Kidney epithelial cell (primary cell): ENCODE data around the gene TCF7L2. TPM values are rescaled to one million over a fixed set of nuclear protein-coding genes. Genes with fewer than 3 reads are reported as not detected.
A peak's percentile ranks its signal among the peaks of the same experiment; 100 is the strongest.

Source experiments
- DNase-seq: peaks from one replicate; pipeline ENCODE4 v3.0.0-alpha.2; 2010; ENCODE audit warnings: low read depth
- H3K27me3 ChIP-seq: 2 replicates; pipeline ENCODE4 v1.6.0; 2011; ENCODE audit warnings: low read length; ENCODE audit not compliant: control insufficient read depth, insufficient read depth
- H3K36me3 ChIP-seq: 2 replicates; pipeline ENCODE4 v1.5.1; 2011; ENCODE audit warnings: low read length; ENCODE audit not compliant: control insufficient read depth, insufficient read depth
- H3K4me3 ChIP-seq: 2 replicates; pipeline ENCODE4 v1.5.1; 2011; ENCODE audit warnings: low read depth, mild to moderate bottlenecking, control low read depth, low read length
- CTCF ChIP-seq: IDR thresholded peaks from 2 replicates; pipeline ENCODE4 v1.5.1; 2011; ENCODE audit warnings: mild to moderate bottlenecking, moderate library complexity, low read length, control low read depth, inconsistent platforms; ENCODE audit not compliant: insufficient read depth, poor library complexity, severe bottlenecking
- total RNA-seq: library from RNA; depleted of rRNA; stranded (reverse); fragments of >200 nt; gene quantifications from 2 replicates; pipeline ENCODE4 v1.2.3, GENCODE V29; 2015

The TCF7L2 gene
- total RNA-seq, 1 donor from 2014 or later, result 3.4 TPM

- TF ChIP-seq CTCF, result no peak
- DNase-seq, result no peak
- H3K4me3 ChIP-seq, result no peak overlapping the region
- no peaks in the 10 kb centered on the region for H3K27me3 ChIP-seq
- peaks cover 1% of the 10 kb centered on the region for H3K36me3 ChIP-seq
These were observed 50.4 kb downstream of the TCF7L2 start for GRCh38 chr10:113000442-113000841.

GRCh38 chr10:113000876-113001598, 51.0 kb downstream of the TCF7L2 start:
- no peak overlapping the region for H3K4me3 ChIP-seq
- no peak for DNase-seq
- H3K36me3 ChIP-seq, result peaks cover 1% of the 10 kb centered on the region
- TF ChIP-seq CTCF, result peak; percentile 40
- no peaks in the 10 kb centered on the region for H3K27me3 ChIP-seq

DNA sequence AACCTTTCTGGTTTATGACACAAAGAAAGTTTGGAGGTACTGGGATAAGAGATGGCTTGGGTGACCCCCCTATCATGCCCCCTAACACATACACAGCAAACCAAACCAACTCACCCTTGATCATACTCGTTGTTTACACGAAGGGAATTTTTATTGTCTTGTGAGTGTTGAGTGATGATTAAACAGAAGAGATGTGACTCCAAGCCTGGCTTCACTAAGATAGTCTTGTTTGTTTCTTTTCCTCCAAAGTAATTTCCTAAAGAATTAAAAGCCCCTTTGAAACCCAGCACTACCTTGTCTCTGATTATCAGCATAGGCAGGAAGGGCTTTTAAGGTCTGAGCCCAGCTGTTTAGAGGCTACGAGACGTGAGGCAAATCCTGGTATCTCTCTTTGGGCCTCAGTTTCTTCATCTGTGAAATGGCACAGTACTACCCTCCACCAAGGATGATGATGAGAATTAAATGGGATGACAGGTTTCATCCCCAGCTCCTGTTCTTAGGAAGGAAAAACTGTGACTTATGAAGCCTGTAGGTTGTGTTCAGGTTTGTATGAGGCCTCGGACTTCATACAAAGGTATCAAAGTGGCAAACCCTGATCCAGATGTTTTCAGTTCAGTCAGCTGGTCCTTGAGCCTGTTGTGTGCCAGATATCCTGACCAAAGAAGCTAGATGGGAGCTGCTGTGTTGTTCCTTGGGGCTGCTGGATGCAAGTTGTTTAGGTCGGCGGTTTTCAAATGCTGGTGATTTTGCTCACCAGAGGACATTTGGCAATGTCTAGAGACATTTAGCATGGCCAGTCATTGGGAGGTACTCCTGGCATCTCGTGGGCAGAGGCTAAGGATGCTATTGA, 51.8 kb downstream of the TCF7L2 start:
- no peaks in the 10 kb centered on the region for H3K27me3 ChIP-seq
- no peak for TF ChIP-seq CTCF
- DNase-seq, result no peak

GRCh38 chr10:113002449-113002777, 52.4 kb downstream of the TCF7L2 start:
- Histone ChIP-seq H3K36me3 (peaks cover 1% of the 10 kb centered on the region), H3K27me3 (no peaks in the 10 kb centered on the region), H3K4me3 (no peak overlapping the region)
- DNase-seq, result no peak
- TF ChIP-seq CTCF, result no peak

More for the DNA sequence above, 51.8 kb downstream of the TCF7L2 start:
- Histone ChIP-seq H3K36me3 (peaks cover 1% of the 10 kb centered on the region), H3K4me3 (no peak overlapping the region)

DNA sequence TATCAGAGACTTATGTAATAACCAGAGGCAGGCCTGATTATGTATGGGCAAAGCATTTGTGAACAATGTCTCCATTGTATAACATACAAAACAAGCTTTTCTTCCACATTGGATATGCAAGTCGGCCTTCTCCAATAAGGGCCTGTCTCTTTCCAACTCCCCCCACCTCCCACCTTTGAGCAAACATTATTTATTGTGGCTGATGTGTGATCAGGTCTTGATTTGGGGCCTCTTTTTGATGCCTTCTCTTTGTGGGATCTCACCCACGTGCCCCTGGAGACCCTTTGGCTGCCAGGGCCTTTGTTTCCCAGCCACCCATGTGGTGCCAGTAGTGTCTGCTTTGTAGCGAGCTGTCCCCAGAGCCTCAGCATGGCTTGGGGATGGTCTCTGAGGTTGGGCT, 53.0 kb downstream of the TCF7L2 start:
- Histone ChIP-seq H3K4me3 (no peak overlapping the region), H3K36me3 (peaks cover 1% of the 10 kb centered on the region), H3K27me3 (no peaks in the 10 kb centered on the region)
- no peak for DNase-seq
- TF ChIP-seq CTCF, result no peak
